ENCODE measurements around the gene ILF3.

GRCh38 chr19:10604460-10604980, 49.6 kb upstream of the ILF3 start:
- TF ChIP-seq MAX (IDR thresholded peaks at IDR 0.05; ENCODE audit: insufficient read depth, insufficient read length) = no peak
- no peak for TF ChIP-seq CTCF (IDR thresholded peaks at IDR 0.05; ENCODE audit: extremely low read depth in 1 of 2, insufficient read depth in 1 of 2, low read depth in 1 of 2, low read length in 2 of 2)
- TF ChIP-seq POLR2AphosphoS5 (IDR thresholded peaks at IDR 0.05; ENCODE audit: insufficient read depth, low read depth, low read length) = peak; percentile 51
- TF ChIP-seq EZH2 (IDR thresholded peaks at IDR 0.05; ENCODE audit: borderline replicate concordance, low read depth, low read length, severe bottlenecking) = no peak
- TF ChIP-seq POLR2A (IDR thresholded peaks at IDR 0.05; ENCODE audit: low read depth, low read length) = no peak
- no peak for TF ChIP-seq FOS (IDR thresholded peaks at IDR 0.05; ENCODE audit: borderline replicate concordance, insufficient read depth, low read length)
- TF ChIP-seq JUN (IDR thresholded peaks at IDR 0.05; ENCODE audit: borderline replicate concordance, insufficient read depth, insufficient read length, low read depth) = no peak
- TF ChIP-seq GATA2 (IDR thresholded peaks at IDR 0.05; ENCODE audit: insufficient read depth, insufficient read length, low read depth, low read length) = peak; percentile 97
- TF ChIP-seq MYC (IDR thresholded peaks at IDR 0.05; ENCODE audit: low read depth, low read length) = no peak
